ENCODE data around the gene GATA2. TPM values are rescaled to one million over a fixed set of nuclear protein-coding genes. Genes with fewer than 3 reads are reported as not detected.

GATA2 gene
- total RNA-seq, 1 experiment from 2014 or later: 1.6 TPM

DNA sequence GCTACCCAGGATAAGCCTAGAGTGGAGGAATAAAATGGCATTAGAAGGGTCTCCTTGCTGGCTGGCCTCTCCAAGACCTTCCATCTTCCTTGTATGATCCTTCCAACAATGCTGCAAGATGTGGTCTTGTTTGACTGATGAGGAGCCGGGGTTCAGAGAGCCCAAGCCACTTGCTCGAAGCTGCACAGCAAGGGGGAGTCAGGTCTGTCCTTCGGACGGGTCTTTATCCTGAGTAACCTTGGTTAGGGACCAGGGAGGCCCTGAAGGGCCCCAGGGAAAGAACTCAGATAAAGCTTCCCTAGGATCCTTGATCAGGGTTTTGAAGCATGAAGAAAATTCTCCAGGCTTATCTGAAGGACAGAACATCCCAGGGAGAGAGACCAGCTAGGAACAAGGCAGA lies 19.3 kb downstream of the GATA2 start:
- DNase-seq (ENCODE audit: low read depth): no peak

DNA sequence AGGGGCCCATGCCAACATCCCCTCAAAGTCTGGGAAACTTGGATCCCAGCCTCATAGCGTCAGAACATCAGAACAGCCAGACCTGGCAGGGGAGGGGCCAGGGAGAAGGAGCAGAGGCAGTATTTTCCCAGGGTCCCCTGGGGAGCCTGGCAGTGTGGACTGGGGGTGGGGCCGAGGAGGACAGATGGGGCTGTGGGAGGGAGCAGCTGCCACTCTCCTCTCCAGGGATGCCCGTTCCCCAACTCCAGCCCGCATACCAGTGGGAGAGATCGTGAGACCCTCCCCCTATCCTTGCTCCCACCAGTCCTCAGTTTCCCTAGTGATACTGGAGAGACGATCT lies 19.9 kb downstream of the GATA2 start:
- DNase-seq (ENCODE audit: low read depth): no peak

DNA sequence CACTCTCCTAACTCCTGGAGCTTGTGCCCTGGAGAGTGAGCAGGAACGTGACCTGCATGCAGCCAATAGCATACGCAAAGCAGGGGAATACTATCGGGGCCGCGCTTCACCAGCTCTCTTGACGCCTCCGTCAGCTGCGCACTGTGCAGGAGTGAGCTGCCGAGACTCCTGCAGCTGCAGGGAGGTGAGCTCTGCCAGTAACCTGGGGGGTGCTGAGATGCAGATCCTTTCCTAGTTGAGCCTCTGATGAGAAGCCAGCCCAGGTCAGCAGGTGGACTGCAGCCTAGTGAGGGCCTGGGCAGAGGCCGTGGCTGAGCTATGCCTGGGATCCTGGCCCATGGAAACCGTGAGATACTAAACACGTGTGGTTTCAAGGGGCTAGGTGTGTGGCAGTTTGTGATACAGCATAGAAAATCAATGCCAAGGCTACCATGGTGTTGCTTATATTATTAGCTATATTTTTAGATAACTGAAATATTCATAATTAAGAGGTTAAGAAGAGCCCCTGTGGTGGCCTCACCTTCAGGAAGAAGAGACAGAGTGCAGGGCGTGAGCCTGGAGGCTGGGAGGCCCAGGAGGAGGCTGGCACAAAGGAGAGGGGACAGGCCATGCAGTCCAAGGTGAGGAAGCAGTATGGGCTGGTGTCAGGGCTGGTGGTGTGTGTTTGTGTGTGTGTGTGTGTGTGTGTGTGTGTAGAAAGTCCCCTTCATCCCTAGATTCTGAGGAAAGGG lies 20.4 kb downstream of the GATA2 start:
- no peak for DNase-seq (ENCODE audit: low read depth)

DNA sequence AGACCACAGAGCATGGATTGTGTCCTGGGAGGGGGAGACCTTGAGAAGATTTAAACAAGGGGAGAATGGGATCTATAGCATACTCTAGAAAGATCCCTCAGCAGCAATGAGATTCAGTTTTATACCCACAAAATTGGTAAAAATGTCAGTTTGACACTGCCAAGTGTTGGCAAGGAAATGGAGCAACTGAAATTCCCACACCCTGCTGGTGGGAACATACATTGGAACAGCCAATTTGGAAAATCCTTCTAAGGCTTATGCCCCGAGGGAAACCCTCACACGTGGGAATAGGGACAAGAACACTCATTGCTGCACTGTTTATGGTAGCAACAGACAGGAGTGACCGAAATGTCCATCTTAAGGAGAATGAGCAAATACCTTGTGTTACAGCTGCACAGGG lies 21.3 kb downstream of the GATA2 start:
- no peak for DNase-seq (ENCODE audit: low read depth)

DNA sequence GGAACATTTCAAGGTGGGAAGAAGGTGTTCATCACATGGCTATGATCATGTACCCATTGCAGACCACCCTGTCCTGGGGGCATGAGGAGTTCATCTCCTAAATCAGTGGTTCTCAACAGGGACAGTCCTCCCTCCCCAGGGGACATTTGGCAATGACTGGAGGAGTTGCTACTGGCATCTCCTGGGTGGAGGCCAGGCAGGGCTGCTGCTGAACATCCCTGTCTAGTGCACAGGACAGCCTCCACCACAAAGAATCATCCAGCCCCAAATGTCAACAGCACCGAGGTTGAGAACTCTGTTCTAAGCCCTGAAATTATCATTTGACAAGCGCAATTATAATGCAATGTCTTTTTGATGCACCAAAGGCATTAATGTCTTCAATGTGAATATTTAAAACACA lies 21.9 kb downstream of the GATA2 start:
- DNase-seq (ENCODE audit: low read depth): no peak

DNA sequence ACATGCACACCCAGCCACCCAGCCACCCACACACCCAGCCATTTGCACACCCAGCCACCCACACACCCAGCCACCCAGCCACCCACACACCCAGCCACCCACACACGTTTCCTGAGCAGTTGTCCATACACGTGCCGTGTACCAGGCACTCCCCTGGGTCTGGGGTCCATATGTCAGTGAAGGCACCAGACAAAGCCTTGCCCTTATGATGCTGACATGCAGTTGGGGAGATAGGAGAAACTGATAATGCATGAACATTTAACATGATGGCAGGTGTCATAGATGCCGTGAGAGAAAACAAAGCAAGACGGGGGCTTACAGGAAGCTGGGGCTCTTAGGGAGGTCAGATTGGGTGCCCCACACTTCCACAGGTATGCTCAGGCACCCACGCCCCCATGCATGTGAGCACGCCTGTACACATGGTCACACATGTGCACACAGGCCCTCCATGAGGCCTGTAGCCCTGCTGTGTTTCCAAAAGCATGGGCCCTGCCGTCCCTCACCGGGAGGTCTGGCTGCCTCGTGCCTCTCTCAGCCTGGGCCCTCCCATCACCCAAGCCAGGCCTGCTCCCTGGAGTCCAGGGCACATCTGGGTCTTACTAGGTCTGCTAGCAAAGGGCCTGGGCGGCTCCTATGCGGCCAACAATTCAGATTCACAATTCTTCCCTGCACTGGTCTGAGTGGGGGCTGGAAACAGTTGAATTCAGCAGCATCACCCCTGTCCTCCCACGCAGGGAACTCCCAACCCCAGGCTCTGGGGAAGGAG lies 22.7 kb downstream of the GATA2 start:
- DNase-seq (ENCODE audit: low read depth): no peak

DNA sequence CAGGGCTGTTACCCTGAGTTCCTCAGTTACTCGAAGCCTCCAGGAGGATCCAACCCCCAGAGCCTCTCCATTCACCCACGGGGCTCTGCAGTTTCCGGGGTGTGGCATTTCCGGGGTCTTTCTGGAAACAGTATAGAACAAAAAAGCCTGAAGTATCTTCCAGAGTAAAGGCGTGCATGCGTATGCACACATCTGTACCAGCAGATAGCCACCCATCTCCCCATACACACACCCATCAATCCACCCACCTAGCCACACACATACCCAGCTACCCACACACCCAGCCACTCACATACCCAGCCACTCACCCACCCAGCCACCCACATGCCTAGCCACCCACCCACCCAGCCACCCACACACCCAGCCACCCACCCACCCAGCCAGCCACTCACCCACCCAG lies 23.4 kb downstream of the GATA2 start:
- DNase-seq (ENCODE audit: low read depth): no peak

DNA sequence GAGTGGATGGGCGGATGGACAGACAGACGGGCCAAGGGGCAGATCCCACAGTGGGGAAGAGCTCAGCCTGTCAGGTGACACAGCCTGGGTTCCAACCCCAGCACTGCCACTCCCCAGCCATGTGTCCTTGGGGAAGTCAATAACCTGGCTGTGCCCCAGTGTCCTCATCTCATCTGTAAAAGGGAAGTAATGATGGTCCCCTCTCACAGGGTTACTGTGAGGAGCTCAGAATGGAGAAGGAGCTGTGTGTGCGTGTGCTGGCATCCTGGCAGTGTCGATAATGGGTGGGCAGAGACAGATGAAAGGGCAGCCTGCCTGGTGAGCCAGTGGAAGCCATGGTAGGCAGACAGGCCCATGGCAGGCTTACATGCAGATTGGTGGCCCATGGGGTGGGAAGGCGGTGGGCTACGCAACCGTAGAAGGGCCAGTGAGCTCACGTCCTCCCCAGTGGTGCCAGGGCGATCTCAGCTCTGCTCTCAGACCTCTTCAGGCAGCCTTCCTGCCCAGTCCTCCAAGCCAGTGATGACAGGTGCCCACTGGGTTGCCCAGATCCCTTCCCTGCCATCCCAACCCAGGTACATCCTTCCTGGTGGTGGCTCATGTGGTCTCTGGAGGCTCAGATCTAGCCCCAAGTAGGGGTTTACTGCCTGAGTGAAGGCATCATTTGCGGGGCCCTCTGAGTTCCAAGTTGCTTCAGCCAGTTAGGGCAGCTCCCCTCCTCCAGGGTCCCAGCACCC lies 24.0 kb downstream of the GATA2 start:
- no peak for DNase-seq (ENCODE audit: low read depth)

DNA sequence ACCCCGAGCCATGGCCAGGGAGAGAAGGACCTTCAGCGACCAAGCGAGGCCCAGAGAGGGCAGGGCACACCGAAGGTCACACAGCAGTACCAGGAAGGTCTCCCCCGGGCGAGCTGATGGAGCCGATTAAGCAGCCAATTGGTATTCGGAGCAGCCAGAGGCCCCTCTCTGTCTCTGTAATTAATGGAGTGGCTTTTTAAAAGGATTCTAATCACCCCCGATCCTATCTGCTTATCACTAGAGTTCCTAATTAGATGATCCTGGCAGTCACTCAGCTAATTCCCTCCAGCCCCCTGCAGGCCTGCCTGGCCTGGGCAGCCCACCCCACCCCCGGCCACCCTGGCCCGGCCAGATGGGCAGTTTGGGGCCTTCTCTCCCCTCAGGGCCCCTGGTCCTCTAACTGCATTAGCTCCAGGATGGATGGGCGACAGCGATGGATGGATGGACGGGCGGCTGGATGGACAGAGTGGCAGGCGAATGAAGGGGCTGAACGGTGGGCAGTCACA lies 24.7 kb downstream of the GATA2 start:
- no peak for DNase-seq (ENCODE audit: low read depth)

DNA sequence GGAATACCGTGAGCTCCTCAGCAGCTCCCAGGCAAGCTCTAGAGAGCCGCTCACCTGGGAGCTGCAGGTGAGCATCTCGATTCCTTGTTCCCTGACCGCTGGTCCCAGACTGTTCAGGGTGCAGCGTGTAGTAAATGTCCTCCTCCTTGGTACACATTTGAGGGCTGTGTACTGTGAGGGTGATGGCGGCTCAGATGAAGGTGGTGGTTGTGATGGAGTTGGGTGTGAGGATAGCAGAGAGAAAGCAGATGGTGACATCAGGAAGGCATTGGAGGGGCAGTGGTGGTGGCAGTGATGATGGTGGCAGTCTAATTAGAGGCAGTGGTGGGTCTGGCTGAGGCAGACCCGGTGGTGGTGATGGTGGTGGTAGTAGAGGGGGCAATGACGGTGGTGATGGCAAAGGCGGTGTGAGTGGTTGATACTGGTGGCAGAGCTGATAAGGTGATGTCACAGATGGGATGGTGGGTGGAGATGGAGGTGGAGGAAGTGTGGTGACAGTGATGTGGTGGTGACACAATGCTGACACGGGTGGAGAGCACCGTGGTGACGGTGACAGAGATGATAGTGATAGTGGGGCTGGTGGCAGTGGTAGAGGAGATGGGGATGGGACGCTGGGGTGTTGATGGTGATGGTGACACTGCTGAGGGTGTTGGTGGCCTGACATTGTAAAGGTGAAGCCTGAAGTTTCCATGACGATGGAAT lies 26.0 kb downstream of the GATA2 start, which contains the start of gene DNAJB8:
Gene DNAJB8 (minus strand): TSS at position 51 of the 702 bp plus-strand sequence. CDS start 3,645 bp downstream, outside the sequence.
- no peak for DNase-seq (ENCODE audit: low read depth)

DNA sequence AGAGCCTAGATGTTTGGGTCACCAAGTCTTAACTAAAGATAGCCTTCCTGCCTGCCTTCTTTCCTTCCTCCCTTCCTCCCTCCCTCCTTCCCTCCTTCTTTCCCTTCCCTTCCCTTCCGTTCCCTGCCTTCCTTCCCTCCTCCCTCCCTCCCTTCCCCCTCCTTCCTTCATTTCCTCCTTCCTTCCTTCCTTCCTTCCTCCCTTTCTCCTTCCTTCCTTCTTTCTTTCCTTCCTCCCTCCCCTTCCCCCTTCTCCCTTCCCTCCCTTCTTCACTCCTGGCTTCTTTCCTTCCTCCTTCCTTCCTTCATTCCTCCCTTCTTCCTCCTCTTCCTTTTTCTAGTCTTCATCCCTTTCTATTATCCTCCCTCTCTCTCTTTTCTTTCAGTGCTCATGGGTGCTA lies 28.3 kb downstream of the GATA2 start:
- DNase-seq (ENCODE audit: low read depth): no peak

DNA sequence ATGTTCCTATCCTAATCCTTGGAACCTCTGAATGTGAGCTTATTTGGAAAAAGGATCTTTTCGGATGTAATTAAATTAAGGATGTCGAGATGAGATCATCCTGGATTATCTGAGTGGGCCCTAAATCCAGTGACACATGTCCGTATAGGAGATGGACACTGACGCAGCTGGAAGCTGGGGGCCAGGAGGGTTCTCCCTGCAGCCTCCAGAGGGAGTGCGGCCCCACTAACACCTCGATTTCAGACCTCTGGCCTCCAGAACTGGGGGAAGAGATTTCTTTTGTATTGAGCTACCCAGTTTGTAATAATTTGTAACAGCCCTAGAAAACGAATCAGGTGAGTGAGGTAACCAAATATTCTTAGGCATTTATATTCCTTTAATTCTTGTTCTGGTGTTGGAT lies 28.8 kb downstream of the GATA2 start:
- DNase-seq (ENCODE audit: low read depth): peak; percentile 27

DNA sequence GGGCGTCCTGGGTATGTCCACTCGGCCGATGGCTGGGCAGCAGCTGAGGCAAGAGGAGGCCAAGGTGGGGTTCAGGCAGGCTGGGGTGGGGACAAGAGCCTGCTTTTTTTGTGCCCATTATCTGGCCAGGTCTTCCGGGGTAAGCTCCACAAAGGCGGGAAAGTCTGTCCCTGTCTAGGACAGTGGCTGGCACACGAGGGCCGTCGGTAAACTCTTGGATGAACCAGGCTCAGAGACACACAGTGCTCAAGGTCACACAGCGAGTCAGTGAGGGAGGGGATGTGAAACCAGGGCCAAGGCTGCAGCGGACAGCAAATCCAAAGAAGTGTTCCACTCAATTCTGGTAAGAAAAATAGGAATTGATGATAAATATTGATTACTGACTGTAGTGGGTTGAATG lies 29.2 kb downstream of the GATA2 start:
- no peak for DNase-seq (ENCODE audit: low read depth)

DNA sequence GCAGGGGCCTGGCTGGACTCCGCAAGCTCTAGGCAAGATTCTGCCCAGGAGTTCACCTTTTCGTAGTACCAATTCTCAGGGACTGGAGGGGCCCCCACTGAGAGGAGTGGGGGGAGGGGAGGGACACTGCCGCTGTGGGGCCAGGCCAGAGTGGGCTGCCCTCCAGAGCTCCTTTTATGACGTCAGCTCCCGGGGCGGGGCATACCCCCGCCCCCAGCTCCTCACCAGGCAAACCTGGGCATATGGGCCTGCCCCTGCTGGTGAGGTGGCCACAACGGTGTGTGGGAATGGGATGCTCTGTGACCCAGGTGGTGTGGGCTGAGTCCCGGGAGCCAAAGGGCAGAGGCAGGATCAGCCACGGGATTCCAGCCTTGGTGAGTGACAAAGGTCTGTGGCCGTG lies 29.6 kb downstream of the GATA2 start:
- DNase-seq (ENCODE audit: low read depth): no peak

DNA sequence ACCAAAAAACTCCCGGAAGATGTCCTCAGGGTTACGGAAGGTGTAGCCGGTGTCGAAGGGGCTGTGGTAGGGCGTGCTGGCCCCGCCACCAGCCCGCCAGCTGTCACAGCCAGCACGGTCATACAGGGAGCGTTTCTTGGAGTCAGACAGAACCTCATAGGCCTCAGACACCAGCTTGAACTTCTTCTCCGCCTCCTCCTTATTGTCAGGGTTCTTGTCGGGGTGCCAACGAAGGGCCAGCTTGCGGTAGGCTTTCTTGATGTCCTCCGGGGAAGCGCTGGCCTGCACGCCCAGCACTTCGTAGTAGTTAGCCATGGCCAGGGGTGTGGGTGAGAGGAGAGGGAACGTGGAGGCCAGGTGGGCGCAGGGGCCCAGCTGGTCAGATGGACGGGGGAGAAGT lies 30.1 kb downstream of the GATA2 start:
- DNase-seq (ENCODE audit: low read depth): no peak

DNA sequence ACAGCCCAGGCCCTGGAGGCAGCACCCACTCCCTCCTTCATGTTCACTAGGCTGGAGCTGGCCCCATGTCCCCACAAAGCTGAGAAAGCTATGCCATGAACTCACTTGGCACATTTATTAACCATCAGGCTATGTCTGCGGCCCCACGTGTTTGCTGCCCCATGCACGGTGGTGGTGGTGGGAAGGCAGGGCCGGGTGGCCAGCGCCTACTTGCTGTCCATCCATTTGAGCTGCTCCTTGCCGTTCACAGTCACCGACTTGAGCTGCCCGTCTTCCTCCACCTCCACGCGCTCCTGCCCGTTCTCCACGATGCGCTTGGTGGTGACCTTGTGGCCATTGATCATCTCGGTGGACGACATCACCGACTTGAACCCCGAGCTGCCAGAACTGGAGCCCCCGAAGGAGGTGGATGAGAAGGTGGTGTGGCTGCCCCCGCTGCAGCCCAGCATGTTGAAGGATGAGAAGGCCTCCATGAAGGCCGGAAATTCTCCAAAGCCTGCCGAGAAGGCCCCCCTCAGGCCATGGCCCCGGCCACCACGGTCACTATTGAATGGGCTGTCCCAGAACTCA lies 30.6 kb downstream of the GATA2 start:
- no peak for DNase-seq (ENCODE audit: low read depth)

DNA sequence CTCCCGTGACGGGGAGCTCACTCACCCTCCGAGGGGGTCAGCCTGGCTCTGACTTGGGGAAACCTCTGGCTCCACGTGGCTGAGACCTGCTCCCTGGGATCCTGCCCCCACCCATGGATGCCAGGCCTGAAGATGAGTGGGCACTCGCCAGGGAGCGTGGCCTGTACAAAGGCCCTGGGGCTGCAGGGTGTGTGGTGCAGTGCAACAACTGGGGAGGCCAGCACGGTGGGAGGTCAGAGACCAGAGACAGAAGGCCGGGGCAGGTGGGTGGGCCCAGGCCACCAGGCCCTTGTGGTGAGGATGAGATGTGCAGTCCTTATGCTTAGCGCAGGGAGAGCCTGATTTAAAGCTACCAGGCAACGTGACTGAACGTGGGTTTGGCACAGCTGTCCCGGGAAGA lies 31.3 kb downstream of the GATA2 start:
- no peak for DNase-seq (ENCODE audit: low read depth)

DNA sequence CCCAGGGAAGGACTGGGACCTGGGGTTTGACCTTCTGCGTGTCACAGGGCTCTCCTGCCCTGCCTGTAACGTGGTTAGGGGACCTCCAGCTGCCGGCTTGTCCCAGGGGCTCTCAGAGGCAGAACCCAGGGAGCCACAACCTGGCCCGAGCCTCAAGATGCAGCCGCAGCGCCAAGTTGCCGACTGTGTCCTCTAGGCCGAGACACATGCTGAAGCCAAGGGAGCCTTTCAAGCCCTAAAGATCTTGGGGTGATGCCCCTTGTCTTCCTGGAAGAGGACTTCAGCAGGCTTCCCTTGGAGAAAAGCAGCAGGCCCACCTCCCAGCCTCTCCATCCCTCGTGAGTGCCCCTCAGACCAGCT lies 33.6 kb downstream of the GATA2 start:
- DNase-seq (ENCODE audit: low read depth): no peak

DNA sequence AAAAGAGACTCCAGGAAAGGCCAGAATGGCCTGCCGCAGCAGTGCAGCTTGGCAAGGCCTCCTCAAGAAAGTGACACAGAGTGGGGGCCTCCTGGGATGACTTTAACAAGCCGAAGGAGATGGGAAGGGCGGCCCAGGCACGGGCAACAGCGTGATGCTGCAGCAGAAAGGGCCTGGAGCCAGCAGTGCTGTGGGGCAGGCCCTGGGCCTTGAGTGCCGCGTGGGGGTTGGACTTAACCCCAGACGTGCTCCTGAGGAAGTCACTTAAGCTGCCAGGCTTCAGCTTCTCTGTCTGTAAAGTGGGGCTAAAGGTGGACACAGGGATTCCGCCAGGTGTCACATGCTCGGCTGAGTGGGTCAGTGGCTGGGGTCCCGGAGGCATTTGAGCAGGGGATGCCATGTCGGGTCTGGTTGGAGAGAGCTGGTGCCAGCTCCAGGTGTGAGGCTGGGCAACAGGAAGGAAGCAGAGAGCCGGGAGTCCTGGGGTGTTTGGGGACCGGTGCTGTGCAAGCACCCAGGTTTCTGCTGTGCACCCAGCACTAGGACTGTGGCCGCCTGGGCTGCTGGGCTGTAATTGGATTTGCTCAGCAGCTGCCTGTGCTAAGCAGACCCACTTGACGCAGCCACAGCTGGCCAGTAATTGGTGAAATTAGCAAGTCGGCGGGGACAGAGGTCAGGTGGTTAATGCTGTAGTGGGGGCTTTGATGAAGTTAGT lies 34.1 kb downstream of the GATA2 start:
- no peak for DNase-seq (ENCODE audit: low read depth)

DNA sequence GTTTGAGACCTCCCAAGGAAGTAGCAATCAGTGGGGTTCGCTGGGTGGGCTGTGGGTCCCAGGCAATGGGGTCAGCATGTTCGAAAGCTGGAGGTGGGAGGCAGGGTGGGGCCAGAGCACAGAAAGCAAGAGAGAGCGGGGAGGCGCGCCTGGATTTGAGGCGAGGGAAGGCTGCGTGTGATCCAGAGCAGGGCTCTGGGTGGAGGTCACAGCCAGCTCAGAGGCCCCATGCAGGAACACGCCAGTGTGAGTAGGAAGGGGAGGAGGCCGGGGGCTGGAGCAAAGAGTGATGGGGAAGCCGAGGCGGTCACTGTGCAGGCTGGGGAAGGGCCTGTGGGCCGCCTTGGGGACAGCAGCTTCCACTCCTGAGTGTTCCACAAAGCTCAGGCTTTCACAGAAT lies 35.1 kb downstream of the GATA2 start:
- DNase-seq (ENCODE audit: low read depth): no peak
